A673 (cell line): ENCODE data around the gene CLRN1. TPM values are rescaled to one million over a fixed set of nuclear protein-coding genes. Genes with fewer than 3 reads are reported as not detected.
"Not testable (repeated sequence)": the region's sequence is repeated elsewhere in the genome, so short reads cannot be mapped to it uniquely, and the experiment has no call there.

Experiments
- BruUV-seq: library from RNA; stranded (reverse); fragments of 400-500 nt; replicated peaks from 2 replicates; lab custom pipeline; 2021; lab: Mats Ljungman, UMichigan
- CTCF ChIA-PET: fragments of 300-600 bp; sonication (Branson Sonifier 250); formaldehyde crosslinking; loops from one replicate; lab custom pipeline; 2022; ENCODE audit warnings: antibody characterized with exemption; lab: Charles Lee
- POLR2A ChIA-PET: fragments of 300-600 bp; sonication (Branson Sonifier 250); formaldehyde crosslinking; loops from one replicate; lab custom pipeline; 2022; ENCODE audit warnings: antibody characterized with exemption; ENCODE audit not compliant: low non-redundant PET; lab: Charles Lee
- DNase-seq: peaks from one replicate; pipeline ENCODE4 v3.0.0-alpha.2; 2015; ENCODE audit warnings: low spot score
- H3K27ac ChIP-seq: fragments of 200-600 bp; sonication (generic); 2 replicates; pipeline ENCODE4 v1.5.1; 2016; ENCODE audit warnings: mixed run types, low read depth, mild to moderate bottlenecking, mixed read lengths, antibody characterized with exemption, low read length; ENCODE audit not compliant: poor library complexity, severe bottlenecking
- H3K27me3 ChIP-seq: fragments of 200-600 bp; sonication (generic); replicated peaks from 2 replicates; pipeline ENCODE4 v1.6.1; 2017; ENCODE audit warnings: mixed run types, low read depth, mild to moderate bottlenecking, mixed read lengths, antibody characterized with exemption, low read length; ENCODE audit not compliant: insufficient read depth, poor library complexity
- H3K36me3 ChIP-seq: fragments of 200-600 bp; sonication (generic); 2 replicates; pipeline ENCODE4 v1.6.1; 2016; ENCODE audit warnings: mixed run types, mild to moderate bottlenecking, mixed read lengths, antibody characterized with exemption, low read length; ENCODE audit not compliant: insufficient read depth, poor library complexity, severe bottlenecking
- H3K4me1 ChIP-seq: fragments of 200-600 bp; sonication (generic); 2 replicates; pipeline ENCODE4 v1.6.1; 2017; ENCODE audit warnings: mixed run types, mild to moderate bottlenecking, mixed read lengths, antibody characterized with exemption, low read length; ENCODE audit not compliant: insufficient read depth, poor library complexity, severe bottlenecking
- H3K4me3 ChIP-seq: fragments of 200-600 bp; sonication (generic); 2 replicates; pipeline ENCODE4 v1.5.1; 2016; ENCODE audit warnings: low read depth, mixed run types, mild to moderate bottlenecking, mixed read lengths, low read length; ENCODE audit not compliant: poor library complexity, severe bottlenecking
- H3K9me3 ChIP-seq: fragments of 200-600 bp; sonication (generic); 2 replicates; pipeline ENCODE4 v1.6.1; 2016; ENCODE audit warnings: mixed run types, low read depth, mild to moderate bottlenecking, mixed read lengths, antibody characterized with exemption, low read length; ENCODE audit not compliant: poor library complexity, severe bottlenecking
- EZH2 ChIP-seq: fragments of 200-600 bp; sonication (generic); IDR thresholded peaks from 2 replicates; pipeline ENCODE4 v1.6.1; 2017; ENCODE audit warnings: borderline replicate concordance, low read depth, mild to moderate bottlenecking, mixed read lengths, antibody characterized with exemption, low read length; ENCODE audit not compliant: poor library complexity, severe bottlenecking
- intact Hi-C: fragments of 100-400 bp; cut with micrococcal nuclease; formaldehyde crosslinking; loops from one replicate; pipeline ENCODE4 v1.10.0; 2022; ENCODE audit not compliant: unreplicated experiment
- total RNA-seq: library from RNA; stranded (reverse); gene quantifications from 2 replicates; pipeline ENCODE4 v1.2.3, GENCODE V29; 2021
- TF ChIP-seq, protein P1 (sequence below): fragments of 300-800, 200-600 bp; sonication (generic); conservative IDR thresholded peaks from 2 replicates; pipeline ENCODE4 v1.5.1; 2017; ENCODE audit warnings: low read depth, mild to moderate bottlenecking, antibody characterized with exemption, low read length, moderate library complexity, mixed read lengths

CLRN1 gene
- total RNA-seq, 1 experiment from 2014 or later, result not detected

DNA sequence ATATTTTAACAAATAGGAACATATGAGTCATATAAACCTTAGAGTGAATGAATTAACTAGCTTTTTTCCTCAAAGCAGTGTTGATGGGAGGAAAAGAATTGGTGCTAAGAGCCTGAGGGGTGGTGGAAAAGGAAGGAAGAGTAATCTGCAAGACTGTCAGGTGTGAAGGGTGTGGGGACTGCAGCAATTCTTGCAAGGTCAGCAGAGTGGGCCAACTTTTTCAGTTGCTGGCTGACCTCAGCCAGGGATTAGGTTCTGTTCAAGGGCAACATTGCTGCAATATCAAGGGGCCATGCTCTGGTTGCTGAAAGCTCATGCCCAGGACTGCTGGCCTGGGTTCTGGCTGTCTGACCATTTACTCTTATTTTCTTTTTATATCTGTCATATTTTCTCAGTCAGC, 23.0 kb upstream of the CLRN1 start:
- Histone ChIP-seq H3K27ac (no peak overlapping the region), H3K4me3 (no peak overlapping the region), H3K27me3 (peaks cover 11% of the 10 kb centered on the region), H3K9me3 (no peaks in the 10 kb centered on the region), H3K4me1 (no peaks in the 10 kb centered on the region), H3K36me3 (no peaks in the 10 kb centered on the region)
- POLR2A ChIA-PET, result no interaction called here
- BruUV-seq, result no TSS peak
- no peak for DNase-seq
- intact Hi-C loops, result no loop called here
- CTCF ChIA-PET, result no interaction called here
- TF ChIP-seq, protein P1, sequence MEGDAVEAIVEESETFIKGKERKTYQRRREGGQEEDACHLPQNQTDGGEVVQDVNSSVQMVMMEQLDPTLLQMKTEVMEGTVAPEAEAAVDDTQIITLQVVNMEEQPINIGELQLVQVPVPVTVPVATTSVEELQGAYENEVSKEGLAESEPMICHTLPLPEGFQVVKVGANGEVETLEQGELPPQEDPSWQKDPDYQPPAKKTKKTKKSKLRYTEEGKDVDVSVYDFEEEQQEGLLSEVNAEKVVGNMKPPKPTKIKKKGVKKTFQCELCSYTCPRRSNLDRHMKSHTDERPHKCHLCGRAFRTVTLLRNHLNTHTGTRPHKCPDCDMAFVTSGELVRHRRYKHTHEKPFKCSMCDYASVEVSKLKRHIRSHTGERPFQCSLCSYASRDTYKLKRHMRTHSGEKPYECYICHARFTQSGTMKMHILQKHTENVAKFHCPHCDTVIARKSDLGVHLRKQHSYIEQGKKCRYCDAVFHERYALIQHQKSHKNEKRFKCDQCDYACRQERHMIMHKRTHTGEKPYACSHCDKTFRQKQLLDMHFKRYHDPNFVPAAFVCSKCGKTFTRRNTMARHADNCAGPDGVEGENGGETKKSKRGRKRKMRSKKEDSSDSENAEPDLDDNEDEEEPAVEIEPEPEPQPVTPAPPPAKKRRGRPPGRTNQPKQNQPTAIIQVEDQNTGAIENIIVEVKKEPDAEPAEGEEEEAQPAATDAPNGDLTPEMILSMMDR, result no peak
- TF ChIP-seq EZH2, result no peak

- POLR2A ChIA-PET, result no interaction called here
- no TSS peak for BruUV-seq
- Histone ChIP-seq H3K9me3 (no peaks in the 10 kb centered on the region), H3K27me3 (peaks cover 19% of the 10 kb centered on the region), H3K27ac (no peak overlapping the region), H3K36me3 (no peaks in the 10 kb centered on the region), H3K4me3 (no peak overlapping the region), H3K4me1 (no peaks in the 10 kb centered on the region)
- intact Hi-C loops, result no loop called here
- TF ChIP-seq EZH2, result no peak
- TF ChIP-seq, protein P1, result no peak
- no peak for DNase-seq
- CTCF ChIA-PET, result no interaction called here
Measured at GRCh38 chr3:150989208-150989607, 16.7 kb upstream of the CLRN1 start.

- H3K4me1 ChIP-seq, intact Hi-C loops, H3K4me3 ChIP-seq, BruUV-seq, H3K9me3 ChIP-seq, POLR2A ChIA-PET, DNase-seq, H3K27ac ChIP-seq, H3K36me3 ChIP-seq, CTCF ChIA-PET: not testable (repeated sequence)
- peaks cover 19% of the 10 kb centered on the region for H3K27me3 ChIP-seq
Measured at GRCh38 chr3:150988395-150988794, 15.9 kb upstream of the CLRN1 start.

- no TSS peak for BruUV-seq
- CTCF ChIA-PET, result no interaction called here
- intact Hi-C loops, result no loop called here
Measured at GRCh38 chr3:150985711-150986110, 13.2 kb upstream of the CLRN1 start.

More at GRCh38 chr3:150985711-150986110, 13.2 kb upstream of the CLRN1 start:
- POLR2A ChIA-PET, result no interaction called here
- TF ChIP-seq, protein P1, result no peak
- no peak for TF ChIP-seq EZH2
- Histone ChIP-seq H3K9me3 (no peaks in the 10 kb centered on the region), H3K4me1 (no peaks in the 10 kb centered on the region), H3K4me3 (no peak overlapping the region), H3K36me3 (no peaks in the 10 kb centered on the region), H3K27me3 (peaks cover 31% of the 10 kb centered on the region), H3K27ac (no peak overlapping the region)
- no peak for DNase-seq
